ENCODE data around the gene ATP8B4. TPM values are rescaled to one million over a fixed set of nuclear protein-coding genes. Genes with fewer than 3 reads are reported as not detected.

Gene ATP8B4
- total and polyA plus RNA-seq, 10 donors, result 1.7 to 42.8 (median 27.7) TPM

DNA sequence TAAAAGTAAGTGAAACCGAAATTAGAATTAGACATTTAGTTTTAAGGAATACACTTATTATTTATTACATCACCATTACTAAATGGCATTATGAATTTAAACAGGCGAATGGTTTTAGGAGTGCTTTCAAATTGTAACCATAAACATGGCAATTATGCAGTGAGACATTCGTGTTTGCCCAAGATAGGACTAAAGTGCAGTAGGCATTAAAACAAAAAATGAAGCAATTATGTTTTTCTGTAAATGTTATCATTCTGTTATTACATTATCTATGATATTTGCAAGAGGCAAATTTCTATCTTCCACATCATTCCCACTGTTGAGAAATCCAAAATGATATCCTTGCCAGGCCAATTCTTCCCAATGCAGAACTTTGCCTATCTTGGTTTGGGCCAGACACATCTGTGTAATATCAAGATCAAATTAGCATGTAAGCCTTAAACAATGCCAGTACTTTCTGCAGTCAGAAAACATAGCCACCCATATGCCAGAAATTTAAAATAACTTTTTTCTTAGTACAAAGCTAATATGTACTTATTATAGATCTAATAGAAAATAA lies 156.9 kb downstream of the ATP8B4 start:
- H3K27me3 ChIP-seq (replicated peaks in 1 of 7), result no peaks in the 10 kb centered on the region
- no peak for TF ChIP-seq POLR2AphosphoS5 (IDR thresholded peaks at IDR 0.05)
- TF ChIP-seq, protein P1, sequence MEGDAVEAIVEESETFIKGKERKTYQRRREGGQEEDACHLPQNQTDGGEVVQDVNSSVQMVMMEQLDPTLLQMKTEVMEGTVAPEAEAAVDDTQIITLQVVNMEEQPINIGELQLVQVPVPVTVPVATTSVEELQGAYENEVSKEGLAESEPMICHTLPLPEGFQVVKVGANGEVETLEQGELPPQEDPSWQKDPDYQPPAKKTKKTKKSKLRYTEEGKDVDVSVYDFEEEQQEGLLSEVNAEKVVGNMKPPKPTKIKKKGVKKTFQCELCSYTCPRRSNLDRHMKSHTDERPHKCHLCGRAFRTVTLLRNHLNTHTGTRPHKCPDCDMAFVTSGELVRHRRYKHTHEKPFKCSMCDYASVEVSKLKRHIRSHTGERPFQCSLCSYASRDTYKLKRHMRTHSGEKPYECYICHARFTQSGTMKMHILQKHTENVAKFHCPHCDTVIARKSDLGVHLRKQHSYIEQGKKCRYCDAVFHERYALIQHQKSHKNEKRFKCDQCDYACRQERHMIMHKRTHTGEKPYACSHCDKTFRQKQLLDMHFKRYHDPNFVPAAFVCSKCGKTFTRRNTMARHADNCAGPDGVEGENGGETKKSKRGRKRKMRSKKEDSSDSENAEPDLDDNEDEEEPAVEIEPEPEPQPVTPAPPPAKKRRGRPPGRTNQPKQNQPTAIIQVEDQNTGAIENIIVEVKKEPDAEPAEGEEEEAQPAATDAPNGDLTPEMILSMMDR (IDR thresholded peaks at IDR 0.05 in 8 of 11, conservative IDR thresholded peaks at IDR 0.05 in 3 of 11), result no peak
- TF ChIP-seq POLR2A (IDR thresholded peaks at IDR 0.05), result no peak
- peaks cover 0 to 36% (median 16%) of the 10 kb centered on the region in 8 donors for H3K9me3 ChIP-seq
- 75 to 91% (median 89%) methylated on average over 3 of the region's 3 CpGs for WGBS, 5 donors
- intact Hi-C loops (cut with DNase I; ENCODE audit: low total_unique reads), result no loop called here
- no peaks in the 10 kb centered on the region for H3K4me1 ChIP-seq
- H3K36me3 ChIP-seq, result peaks cover 0 to 5% (median 0%) of the 10 kb centered on the region in 6 donors
- no peak overlapping the region for H3K4me3 ChIP-seq
- DNase-seq, result no peak
- H3K27ac ChIP-seq, result no peak overlapping the region

DNA sequence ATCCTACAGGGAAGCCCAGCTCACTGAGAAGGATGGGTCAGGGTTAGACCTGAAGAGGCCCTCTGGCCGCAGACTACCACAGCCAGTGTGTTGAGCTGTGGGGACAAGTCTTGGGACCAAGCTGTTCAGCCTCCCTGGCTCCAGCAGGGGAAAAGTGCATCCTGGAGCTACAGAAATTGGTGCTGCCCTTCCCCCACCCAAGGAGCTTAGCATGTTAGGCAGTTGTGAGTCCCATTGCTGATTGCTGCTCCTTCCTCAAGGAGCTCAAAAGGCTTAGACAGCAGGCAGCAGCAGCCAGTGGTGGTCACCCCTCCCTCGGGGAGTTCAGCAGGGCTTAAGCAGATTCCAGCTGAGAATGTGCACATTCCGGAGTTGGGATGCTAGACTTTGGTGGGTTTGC lies 165.6 kb downstream of the ATP8B4 start:
- intact Hi-C loops (cut with DNase I; ENCODE audit: low total_unique reads), result no loop called here
- 67 to 93% (median 75%) methylated on average over 3 of the region's 3 CpGs for WGBS, 5 donors
- Histone ChIP-seq H3K4me3 (no peak overlapping the region), H3K27me3 (replicated peaks in 1 of 7) (no peaks in the 10 kb centered on the region), H3K9me3 (peaks cover 0 to 21% (median 7%) of the 10 kb centered on the region in 8 donors), H3K27ac (no peak overlapping the region), H3K4me1 (no peaks in the 10 kb centered on the region), H3K36me3 (peaks cover 0 to 31% (median 0%) of the 10 kb centered on the region in 6 donors)
- TF ChIP-seq POLR2A (IDR thresholded peaks at IDR 0.05) (no peak), POLR2AphosphoS5 (IDR thresholded peaks at IDR 0.05) (no peak)
- TF ChIP-seq, protein P1 (IDR thresholded peaks at IDR 0.05 in 8 of 11, conservative IDR thresholded peaks at IDR 0.05 in 3 of 11), result no peak
- DNase-seq, result no peak

- H3K4me3 ChIP-seq, result no peak overlapping the region
- H3K4me1 ChIP-seq, result no peaks in the 10 kb centered on the region
- 84 to 100% (median 93%) methylated on average over 2 of the region's 2 CpGs for WGBS, 5 donors
- intact Hi-C loops (cut with DNase I; ENCODE audit: low total_unique reads), result no loop called here
- H3K27me3 ChIP-seq (replicated peaks in 1 of 7), result no peaks in the 10 kb centered on the region
- no peak overlapping the region for H3K27ac ChIP-seq
- H3K9me3 ChIP-seq, result peaks cover 0 to 52% (median 40%) of the 10 kb centered on the region in 8 donors
- peaks cover 0 to 3% (median 0%) of the 10 kb centered on the region in 6 donors for H3K36me3 ChIP-seq
- DNase-seq, result no peak
- TF ChIP-seq, protein P1 (IDR thresholded peaks at IDR 0.05 in 8 of 11, conservative IDR thresholded peaks at IDR 0.05 in 3 of 11), result no peak
- no peak for TF ChIP-seq POLR2A (IDR thresholded peaks at IDR 0.05)
- TF ChIP-seq POLR2AphosphoS5 (IDR thresholded peaks at IDR 0.05), result no peak
These were observed 172.4 kb downstream of the ATP8B4 start for GRCh38 chr15:49946681-49947080.

- no peaks in the 10 kb centered on the region for H3K9me3 ChIP-seq
- H3K27me3 ChIP-seq (replicated peaks in 1 of 7), result no peaks in the 10 kb centered on the region
- H3K4me1 ChIP-seq, result no peaks in the 10 kb centered on the region
- H3K27ac ChIP-seq, result no peak overlapping the region
- TF ChIP-seq, protein P1 (IDR thresholded peaks at IDR 0.05 in 8 of 11, conservative IDR thresholded peaks at IDR 0.05 in 3 of 11), result no peak
- TF ChIP-seq POLR2A (IDR thresholded peaks at IDR 0.05) (no peak), POLR2AphosphoS5 (IDR thresholded peaks at IDR 0.05) (no peak)
- peaks cover 0 to 7% (median 0%) of the 10 kb centered on the region in 6 donors for H3K36me3 ChIP-seq
- H3K4me3 ChIP-seq, result no peak overlapping the region
- no peak for DNase-seq
- intact Hi-C loops (cut with DNase I; ENCODE audit: low total_unique reads), result no loop called here
- 78 to 95% (median 91%) methylated on average over 2 of the region's 2 CpGs for WGBS, 5 donors
These were observed 184.5 kb downstream of the ATP8B4 start for GRCh38 chr15:49934487-49934886.

Data from spleen (tissue), 11 donors.